ENCODE results near the gene SYVN1.

- TF ChIP-seq EZH2phosphoT487 (IDR thresholded peaks at IDR 0.05; ENCODE audit: borderline replicate concordance) (no peak), CTCF (conservative IDR thresholded peaks at IDR 0.05; ENCODE audit: low read length) (no peak)
These were observed 24.8 kb downstream of the SYVN1 start for GRCh38 chr11:65109231-65110198.

Data from Loucy (cell line).